HG03064 (cell line): ENCODE results near the gene CCT5.

Source experiments
- ATAC-seq: cut with Tn5 transposase; IDR thresholded peaks from one replicate; pipeline ENCODE4 v1.9.1; 2021; ENCODE audit warnings: low read depth; ENCODE audit not compliant: unreplicated experiment

The CCT5 gene

DNA sequence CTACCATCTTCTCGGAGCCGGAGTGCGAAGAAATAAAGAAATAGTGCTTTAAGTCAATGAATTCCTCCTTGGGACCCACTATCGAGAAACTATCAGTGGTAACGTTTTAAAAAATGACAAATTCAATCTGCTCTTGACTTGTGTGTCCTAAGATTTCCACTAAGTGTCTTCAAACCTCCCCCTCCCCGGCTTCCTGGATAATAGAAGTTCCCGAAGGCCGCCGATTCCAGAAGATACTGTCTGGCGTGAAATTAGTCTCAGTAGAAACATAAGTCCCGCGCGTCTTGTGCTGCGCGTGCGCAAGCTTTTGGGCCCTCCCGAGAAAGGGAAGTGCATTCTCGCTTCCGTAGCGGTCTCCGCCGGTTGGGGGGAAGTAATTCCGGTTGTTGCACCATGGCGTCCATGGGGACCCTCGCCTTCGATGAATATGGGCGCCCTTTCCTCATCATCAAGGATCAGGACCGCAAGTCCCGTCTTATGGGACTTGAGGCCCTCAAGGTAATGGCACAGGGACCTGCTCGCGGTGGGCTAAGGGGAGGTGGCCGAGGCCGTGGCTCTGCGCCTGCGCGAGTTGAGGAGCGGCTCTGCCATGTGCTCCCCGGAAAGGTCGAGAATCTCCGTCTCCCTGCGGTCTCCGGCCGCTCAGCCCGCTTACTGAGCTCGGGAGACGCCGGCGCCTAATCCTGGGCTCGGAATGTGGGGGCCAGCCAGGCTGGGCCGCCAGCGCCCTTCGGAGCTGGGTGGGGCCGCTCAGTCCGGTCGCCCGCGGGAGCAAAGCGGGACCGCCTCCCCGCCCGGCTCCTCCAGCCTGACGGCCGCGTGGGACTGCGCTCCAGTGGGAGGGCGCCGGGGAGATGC, at the start of gene CCT5:
Gene CCT5 (plus strand): TSS at position 333 of the 858 bp plus-strand sequence. CDS start 61 bp downstream, at position 394.
- ATAC-seq, result peak; percentile 81

DNA sequence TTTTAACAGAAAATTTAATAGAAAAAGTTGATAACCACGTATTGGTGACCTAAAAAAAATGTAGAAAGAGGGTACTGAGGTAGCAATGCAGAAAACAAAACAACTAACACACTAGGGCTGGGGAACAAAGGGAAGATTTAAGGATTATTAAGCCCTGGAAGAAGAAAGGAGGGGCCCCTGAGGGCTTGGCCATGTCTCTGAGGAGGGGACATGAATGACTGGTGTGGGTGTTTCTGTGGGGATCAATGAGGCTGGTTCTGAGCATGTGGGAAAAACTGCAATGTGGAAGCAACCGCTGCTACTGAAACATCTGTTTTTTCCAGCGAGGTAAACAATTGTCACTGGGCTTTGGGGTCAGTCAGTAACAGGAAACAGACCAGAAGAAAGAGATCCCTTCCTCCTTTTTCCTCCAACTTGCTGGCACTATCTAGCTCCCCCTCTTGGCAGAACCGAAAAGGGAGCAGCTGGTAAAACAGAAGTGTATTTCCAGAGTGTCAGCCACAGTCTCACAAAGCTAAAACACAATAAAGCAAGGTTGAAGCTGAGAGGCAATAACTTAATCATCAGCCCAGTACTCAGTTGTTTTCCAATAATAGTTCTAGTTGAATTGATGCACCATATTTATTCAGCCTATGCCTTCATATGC, 48.7 kb upstream of the CCT5 start:
- no peak for ATAC-seq

DNA sequence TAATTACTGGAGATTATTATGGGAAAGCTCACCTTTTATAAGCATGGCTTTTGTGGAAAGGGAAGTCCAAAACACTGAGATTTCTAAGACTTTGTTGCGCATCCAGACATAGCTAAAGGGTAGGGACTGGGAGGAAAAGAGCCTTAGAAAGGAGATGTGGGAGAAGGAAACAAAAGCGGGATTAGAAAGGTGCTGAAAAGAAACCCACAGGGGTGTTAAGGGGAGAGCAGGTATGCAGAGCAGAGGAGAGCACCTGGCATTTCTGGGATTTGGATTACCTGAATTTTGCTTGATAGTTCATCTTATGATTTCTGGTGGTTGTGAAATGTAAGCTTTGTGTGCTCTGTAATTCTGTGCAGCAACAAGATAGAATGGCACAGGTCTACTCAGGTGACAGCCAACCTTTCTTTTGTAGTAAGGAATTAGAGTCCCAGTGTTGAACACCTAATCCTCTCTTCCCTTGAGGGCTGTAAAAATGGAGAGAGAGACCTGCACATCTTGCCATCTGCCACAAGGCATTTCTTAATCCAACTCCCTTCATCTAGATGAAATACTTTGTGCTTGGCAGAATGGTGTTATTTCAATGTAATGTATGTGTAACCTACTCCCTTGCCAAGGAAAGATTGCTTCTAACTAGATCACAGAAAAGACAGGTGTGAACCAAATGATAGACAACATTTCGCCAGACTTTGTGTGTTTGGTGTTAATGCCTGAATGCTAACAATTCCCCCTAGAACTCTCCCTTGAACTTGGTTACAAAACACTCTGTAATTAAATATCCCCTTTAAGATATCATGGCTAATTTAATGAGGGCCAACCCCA, 47.8 kb upstream of the CCT5 start:
- ATAC-seq, result no peak

DNA sequence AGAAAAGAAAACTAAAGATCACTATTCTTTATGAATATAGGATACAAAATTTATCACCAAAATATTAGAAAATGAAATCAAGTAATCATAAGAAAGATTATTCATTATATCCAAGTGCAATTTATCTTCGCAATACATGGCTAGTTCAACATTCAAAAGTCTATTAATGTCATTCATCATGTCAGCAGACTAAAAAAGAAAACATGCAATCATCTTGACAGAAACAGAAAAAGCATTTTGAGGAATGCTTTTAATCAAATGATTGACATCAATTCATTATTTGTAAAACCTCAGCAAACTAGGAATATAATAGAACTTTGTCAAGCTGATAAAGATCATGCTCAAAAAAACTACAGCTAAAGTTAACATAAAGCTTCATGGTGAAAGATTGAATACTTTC, 41.1 kb upstream of the CCT5 start:
- ATAC-seq, result no peak

DNA sequence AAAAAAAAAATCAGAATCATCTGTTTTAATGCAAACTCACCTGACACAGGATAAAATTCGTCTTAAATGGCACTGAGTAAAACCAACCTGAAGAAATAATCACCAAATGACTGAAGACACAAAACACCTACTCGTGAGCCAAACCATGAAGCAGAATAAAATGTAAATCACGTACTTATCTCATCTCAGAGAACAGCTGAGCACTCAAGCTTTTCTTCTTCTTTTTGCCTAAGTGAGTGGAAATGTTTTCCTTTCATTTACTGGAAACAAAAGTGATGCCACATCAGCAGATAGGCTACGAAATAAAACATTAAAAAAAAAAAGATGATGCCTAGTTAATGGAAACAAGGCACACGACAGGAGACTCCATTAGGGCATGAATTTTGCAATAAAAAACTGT, 36.8 kb upstream of the CCT5 start:
- ATAC-seq, result no peak

DNA sequence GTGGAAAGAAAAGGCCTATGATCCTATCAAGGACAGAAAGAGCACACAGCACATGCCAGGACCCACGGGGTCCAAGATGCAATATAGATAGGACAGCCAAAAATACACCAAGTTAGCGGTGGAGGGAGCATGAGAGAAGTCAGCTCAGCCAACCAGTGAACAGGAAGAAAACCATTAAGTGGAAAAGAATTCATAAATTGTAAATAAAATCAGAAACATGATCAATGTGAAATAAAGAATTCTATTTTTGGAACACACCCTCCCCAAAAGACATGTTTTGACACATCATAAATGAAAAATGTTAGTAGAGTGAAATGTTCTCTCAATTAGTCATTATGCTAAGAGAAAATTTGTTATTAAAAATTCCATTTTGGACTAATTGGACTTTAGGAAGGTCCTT, 36.0 kb upstream of the CCT5 start:
- no peak for ATAC-seq

DNA sequence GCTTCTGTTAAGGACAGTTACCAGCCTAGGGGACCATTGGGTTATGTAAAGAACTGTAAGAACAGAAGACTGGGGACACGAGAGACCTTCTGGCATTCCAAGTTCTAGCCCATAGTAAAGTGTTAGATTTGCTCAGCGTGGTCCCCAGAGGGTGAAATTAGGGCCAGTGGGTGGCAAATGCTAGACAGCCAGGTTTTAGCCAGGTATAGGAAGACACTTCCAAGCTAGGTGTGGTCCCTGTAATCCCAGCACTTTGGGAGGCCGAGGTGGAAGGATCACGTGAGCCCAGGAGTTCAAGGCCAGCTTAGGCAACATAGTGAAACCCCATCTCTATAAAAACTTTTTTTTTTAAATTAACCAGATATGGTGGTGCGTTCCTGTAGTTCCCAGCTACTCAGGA, 34.7 kb upstream of the CCT5 start:
- ATAC-seq, result no peak

DNA sequence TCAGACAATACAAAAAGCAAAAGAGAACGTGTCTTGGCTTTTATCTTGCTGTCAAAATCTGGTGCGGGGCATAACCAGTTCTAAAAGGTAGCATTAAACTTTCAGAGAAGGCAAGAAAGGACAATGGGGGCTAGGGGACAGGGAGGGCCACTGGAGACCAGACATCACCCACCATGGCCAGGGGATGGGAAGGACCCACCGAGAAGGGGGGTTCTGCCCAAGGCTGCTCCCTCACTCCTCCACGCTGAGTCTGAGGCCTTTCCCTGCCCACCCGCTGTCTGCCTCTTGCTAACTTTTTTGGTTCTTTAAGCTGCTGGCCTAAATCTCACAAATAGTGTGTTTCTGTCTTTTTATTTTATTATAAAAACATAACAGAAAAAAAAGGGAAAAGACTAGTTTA, 34.0 kb upstream of the CCT5 start:
- ATAC-seq, result no peak

DNA sequence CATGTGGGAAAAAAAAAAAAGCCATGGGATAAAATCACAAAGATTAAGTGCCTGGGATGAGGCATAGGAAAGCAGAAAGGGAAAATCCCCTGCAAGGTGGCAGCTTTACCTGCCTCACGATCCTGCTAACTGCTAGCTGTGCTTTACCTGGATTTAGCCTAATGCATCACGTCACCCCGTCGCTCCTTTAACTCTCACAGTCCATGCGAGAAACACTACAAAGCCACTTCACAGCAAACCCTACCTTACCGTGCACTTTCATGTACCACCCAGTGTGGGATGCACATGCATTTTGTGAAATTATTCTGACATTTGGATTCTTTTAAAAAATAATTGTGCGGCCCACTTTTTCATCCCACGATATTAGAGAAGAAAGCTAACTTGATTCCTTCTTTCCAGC, 31.4 kb upstream of the CCT5 start:
- ATAC-seq, result no peak

DNA sequence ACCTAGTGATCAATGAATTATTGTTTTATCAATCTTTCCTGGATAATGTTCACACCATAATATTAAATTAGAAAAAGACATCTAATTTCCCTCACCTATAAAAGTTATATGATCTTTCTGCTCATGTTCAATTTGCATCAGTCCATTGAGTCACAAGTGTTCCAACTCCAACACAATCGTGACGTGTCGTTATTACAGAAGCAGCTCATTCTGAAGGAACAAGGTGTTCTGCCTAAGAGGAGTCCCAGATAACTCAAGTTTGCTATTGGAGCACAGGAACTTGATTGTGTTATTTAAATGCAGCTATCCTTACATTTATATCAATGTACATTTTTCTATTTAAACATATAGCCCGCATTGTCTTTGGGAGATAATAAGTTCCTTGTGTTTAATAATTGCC, 31.0 kb upstream of the CCT5 start:
- no peak for ATAC-seq

DNA sequence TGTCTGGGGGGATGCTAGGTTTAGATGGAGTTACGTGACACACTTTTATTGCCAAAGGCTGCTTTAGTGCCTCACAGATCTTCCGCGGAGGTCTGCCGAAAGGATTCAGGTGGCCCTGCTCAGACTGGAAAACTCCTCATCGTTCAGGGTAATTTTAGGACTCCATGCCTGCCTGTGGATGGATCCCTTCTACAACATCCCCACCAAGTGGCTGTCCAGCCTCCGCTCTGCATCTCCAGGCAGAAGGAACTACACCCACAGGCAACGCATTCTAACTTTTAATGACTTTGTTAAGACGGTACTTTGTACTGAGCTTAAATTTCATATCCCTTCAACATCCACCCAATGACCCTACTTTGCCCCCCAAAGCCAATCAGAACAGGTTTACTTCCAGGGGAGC, 29.8 kb upstream of the CCT5 start:
- ATAC-seq, result no peak

DNA sequence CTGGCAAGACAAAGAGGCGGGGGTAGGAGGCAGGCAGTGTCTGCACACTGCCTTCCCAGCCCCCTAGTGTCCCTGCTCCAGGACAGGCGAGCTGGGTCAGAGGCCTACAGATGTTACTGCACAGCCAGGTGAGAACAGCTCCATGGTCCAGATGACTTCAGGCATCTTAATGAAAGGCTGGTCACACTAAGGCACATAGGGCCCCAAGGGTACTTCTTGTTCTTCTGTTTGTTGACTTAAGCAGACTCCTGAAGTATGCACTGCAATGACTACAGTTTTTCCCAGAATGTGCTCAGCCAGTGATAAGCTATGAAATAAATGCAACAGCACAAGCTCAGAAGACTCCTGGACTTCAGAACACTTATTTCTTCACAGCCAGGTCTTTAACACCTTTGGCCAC, 27.8 kb upstream of the CCT5 start:
- no peak for ATAC-seq

DNA sequence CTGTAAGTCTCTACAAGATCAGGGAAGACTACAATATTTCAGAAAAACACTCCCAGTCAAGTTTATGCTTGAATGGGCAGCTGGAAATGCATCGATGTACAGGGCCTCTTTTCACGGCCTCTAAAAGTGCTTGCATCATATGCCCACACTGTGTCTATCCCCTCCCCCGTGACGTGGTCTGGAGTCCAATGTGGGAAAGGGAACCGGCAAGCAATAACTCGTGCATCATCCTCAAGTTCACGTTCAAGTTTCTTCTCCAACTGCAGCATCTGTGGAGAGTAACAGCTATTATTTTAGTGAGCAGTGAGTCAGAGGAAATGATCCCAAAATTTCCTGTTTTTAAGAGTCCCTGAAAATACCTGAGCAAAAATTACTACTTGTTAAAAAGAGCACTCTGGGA, 22.7 kb upstream of the CCT5 start:
- ATAC-seq, result no peak

DNA sequence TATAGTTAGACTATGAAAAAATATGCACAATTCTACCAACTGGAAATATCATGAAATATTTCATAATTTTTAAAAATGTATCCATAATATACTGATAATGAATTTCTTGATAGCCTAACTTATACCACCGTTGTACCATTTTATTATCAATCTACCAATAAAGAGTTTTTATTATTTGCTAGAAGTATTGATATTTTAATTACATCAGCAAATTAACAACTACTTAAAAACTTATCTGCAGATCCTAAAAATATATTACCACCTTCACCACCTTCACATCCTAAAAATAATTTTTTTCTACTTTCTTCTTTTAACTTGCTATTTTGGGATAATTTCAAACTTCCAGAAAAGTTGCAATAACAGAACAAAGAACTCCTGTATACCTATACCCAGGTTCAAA, 21.8 kb upstream of the CCT5 start:
- ATAC-seq, result no peak

DNA sequence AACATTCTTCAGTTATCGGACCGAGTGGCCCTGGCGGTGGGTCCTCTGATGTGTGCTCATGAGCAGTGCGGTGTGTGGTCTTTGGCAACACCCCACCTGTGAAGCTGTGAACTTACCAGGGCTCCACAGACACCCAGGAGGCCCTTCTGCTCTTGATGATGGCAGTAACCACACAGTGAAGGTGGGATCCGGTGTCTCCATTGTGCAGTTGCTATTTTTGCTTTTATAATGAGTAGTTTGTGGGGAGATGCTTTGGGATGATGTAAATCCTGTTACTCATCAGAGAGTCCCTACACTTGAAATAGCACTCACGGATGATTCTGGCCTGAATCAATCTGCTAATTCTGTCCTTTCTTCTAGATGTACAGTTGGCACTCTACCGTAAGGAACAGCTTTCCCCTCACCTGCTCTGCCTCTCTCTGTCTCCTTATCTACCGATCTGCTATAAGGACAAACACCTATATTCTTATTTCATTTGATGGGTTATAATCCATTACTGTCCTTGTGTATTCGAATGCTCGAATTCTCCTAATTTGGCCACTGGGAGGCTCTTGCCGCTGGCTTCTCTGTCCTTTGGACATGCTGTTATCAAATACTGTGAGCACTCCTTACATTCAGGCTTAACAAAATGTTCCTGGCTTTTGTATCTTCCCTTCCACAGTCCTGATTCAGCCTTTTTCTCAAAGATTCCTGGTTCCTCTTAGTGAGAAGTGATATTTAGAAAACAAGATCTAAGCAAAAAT, 20.6 kb upstream of the CCT5 start:
- ATAC-seq, result no peak

DNA sequence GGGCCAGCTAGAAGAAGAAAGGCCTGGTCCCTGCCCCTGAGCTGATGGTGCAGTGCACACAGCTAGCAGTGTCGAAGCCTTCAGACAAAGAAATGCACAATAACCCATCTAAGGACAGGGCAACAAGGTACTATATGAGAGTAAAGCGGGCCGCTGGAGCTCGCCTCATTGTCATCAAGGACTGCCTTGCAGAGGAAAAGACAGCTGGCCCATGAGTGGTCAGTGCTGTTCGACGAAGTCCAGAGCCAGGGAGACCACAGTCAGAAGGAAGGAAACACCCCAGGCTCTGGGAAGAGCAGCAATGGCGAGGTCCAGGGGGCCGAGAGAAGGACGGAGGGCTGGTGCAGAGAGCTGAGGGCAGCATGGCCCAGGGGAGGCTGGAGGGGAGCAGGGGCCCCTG, 17.7 kb upstream of the CCT5 start:
- no peak for ATAC-seq

DNA sequence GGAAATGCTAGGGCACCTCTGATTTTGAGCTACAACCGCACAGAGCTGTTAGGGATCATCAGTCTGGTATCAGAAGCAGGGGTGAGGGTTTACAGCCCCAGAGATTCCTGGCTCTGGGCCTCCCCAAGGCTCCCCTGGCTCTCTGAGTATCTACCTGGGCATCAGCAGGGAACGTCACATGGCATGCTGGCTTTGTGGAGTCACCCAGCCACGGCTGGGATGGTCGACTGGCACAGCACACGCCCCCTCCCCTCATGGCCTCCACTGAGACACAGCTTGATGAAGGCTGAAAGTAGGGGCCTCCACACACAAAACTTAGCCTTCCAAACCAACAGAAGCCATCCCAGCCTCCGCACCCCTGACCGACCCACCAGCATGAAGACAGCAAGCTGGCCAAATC, 17.1 kb upstream of the CCT5 start:
- no peak for ATAC-seq

DNA sequence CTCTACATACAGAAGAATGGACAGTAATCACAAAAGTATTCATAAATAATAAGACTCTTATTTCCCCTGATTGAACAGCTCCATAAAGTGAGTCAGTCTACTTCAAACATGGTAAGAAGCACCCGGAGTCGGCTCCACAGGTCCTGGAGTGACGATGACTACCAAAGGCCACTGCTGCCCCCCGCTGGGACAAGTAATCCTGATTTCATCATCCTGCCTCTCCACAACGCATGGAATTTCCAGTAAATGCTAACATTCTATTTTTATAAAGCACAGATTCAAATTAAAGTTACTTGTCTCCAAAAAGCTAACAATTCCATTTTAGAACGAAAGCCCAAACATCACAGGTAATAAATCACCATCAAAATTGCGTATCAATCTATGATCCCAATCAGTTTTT, 16.6 kb upstream of the CCT5 start:
- no peak for ATAC-seq

DNA sequence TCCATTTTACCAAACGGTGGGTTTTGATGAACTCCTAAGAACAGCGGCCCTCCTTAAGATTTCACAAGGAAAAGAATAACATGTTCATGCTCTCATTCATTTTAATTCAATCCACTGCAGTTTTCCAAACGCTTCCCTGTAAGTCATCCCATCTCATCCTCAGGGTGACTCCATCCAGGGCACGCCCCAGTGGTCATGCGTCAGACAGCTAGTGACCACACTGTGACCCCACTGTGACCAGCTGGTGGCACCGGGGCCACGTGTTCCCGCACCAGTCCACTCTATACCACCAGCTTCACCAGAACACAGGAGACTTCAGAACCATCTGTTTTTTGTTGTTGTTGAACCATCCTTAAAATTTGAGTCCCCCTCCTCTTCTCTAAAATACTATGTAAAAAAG, 14.7 kb upstream of the CCT5 start:
- ATAC-seq, result no peak

DNA sequence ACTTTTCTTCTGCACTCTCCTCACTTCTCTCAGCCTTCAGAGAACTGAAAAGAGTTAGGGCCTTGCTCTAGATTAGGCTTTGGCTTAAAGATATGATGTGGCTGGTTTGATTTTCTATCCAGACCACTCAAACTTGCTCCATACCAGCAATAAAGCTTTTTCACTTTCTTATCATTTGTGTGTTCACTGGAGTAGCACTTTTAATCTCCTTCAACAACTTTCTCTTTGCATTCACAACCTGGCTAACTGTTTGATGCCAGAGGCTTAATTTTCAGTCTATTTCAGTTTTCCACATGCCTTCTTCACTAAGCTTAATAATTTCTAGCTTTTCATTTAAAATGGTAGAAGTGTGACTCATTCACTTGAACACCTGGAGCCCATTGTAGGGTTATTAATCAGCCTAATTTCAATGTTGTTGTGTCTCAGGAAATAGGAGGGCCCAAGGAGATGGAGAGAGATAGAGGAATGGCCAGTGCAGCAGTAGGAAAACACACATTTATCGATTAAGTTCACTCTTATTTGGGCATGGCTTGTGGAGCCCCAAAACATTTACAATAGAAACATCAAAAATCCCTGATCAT, 6.3 kb upstream of the CCT5 start:
- ATAC-seq, result no peak
